Transverse colon (tissue), 4 donors: ENCODE measurements around the gene TMEM190. TPM values are rescaled to one million over a fixed set of nuclear protein-coding genes. Genes with fewer than 3 reads are reported as not detected.

ENCODE experiments used
- DNase-seq: peaks from one replicate; pipeline ENCODE4 v3.0.0-alpha.2; 2019
- H3K27ac ChIP-seq, 4 donors: fragments of 200-600 bp; sonication (generic); 2 replicates each; pipeline ENCODE4 v1.5.1; 2016 to 2018; ENCODE audit warnings: inconsistent platforms in 4 of 4
- H3K27me3 ChIP-seq: fragments of 200-600 bp; sonication (generic); 2 replicates; pipeline ENCODE4 v1.5.1; 2017; ENCODE audit warnings: inconsistent platforms
- H3K36me3 ChIP-seq, 4 donors: fragments of 200-600 bp; sonication (generic); 2 replicates each; pipeline ENCODE4 v1.5.1; 2017 to 2019; ENCODE audit warnings: inconsistent platforms in 4 of 4
- H3K4me1 ChIP-seq, 4 donors: fragments of 200-600 bp; sonication (generic); 2 replicates each; pipeline ENCODE4 v1.5.1; 2017 to 2020; ENCODE audit warnings: inconsistent platforms in 4 of 4
- H3K4me3 ChIP-seq, 4 donors: fragments of 200-600 bp; sonication (generic); 1 replicate in 1 of 4; 2 replicates in 3 of 4; pipeline versions ENCODE4 v1.5.1 to v1.6.1; 2017 to 2019; ENCODE audit warnings: inconsistent platforms in 4 of 4
- H3K9me3 ChIP-seq, 2 donors: fragments of 200-600 bp; sonication (generic); 2 replicates each; pipeline ENCODE4 v1.5.1; 2017 to 2019; ENCODE audit warnings: inconsistent platforms in 2 of 2
- EP300 ChIP-seq: sonication (generic); formaldehyde crosslinking; IDR thresholded peaks from one replicate; pipeline ENCODE4 v1.6.1; 2017; ENCODE audit warnings: antibody characterized with exemption, low read depth
- POLR2A ChIP-seq: fragments of 450-650 bp; IDR thresholded peaks from one replicate; pipeline ENCODE4 v1.6.1; 2016; ENCODE audit warnings: antibody characterized with exemption, mild to moderate bottlenecking, moderate library complexity
- POLR2AphosphoS5 ChIP-seq, 3 donors: sonication (generic); formaldehyde crosslinking; IDR thresholded peaks; one replicate each; pipeline ENCODE4 v1.6.1; 2016; ENCODE audit warnings: antibody characterized with exemption in 3 of 3
- WGBS, 2 donors: methylation state at CpG; one replicate each; pipeline ENCODE4 v1.1.5; 2018; ENCODE audit warnings: low coverage in 1 of 2; 5-methylcytosine and 5-hydroxymethylcytosine counted together
- in situ Hi-C, 4 donors: fragments of 200-750 bp; cut with MboI; loops; one replicate each; pipeline versions ENCODE4 v1.15.0 to v1.15.1; 2017; ENCODE audit warnings: low sequenced_read_pairs in 3 of 4, low pct_ligation_motif_present in 1 of 4, low pct_unique_long_range_greater_than_20kb in 1 of 4
- intact Hi-C: fragments of 100-400 bp; cut with DNase I; formaldehyde crosslinking; loops from one replicate; pipeline ENCODE4 v1.15.1; 2023; ENCODE audit warnings: low total_unique reads
- total RNA-seq, 4 donors: library from RNA; depleted of rRNA; stranded (reverse); fragments of >200 nt; gene quantifications; one replicate each; pipeline ENCODE4 v1.1.0, GENCODE V29; 2016
- TF ChIP-seq, protein P1 (sequence below), 5 experiments: fragments of 200-600 bp in 3 of 5; fragments of 450-650 bp in 2 of 5; sonication (generic) in 3 of 5; IDR thresholded peaks; 1 replicate in 2 of 5; 2 replicates in 3 of 5; pipeline ENCODE4 v1.5.1; 2016 to 2017; ENCODE audit warnings: antibody characterized with exemption in 5 of 5, inconsistent platforms in 3 of 5, mild to moderate bottlenecking in 2 of 5, moderate library complexity in 1 of 5

The TMEM190 gene
- total RNA-seq, 4 donors from 2014 or later, result not detected

- TF ChIP-seq POLR2AphosphoS5 (IDR thresholded peaks at IDR 0.05) (no peak), POLR2A (no peak), EP300 (no peak)
- TF ChIP-seq, protein P1, sequence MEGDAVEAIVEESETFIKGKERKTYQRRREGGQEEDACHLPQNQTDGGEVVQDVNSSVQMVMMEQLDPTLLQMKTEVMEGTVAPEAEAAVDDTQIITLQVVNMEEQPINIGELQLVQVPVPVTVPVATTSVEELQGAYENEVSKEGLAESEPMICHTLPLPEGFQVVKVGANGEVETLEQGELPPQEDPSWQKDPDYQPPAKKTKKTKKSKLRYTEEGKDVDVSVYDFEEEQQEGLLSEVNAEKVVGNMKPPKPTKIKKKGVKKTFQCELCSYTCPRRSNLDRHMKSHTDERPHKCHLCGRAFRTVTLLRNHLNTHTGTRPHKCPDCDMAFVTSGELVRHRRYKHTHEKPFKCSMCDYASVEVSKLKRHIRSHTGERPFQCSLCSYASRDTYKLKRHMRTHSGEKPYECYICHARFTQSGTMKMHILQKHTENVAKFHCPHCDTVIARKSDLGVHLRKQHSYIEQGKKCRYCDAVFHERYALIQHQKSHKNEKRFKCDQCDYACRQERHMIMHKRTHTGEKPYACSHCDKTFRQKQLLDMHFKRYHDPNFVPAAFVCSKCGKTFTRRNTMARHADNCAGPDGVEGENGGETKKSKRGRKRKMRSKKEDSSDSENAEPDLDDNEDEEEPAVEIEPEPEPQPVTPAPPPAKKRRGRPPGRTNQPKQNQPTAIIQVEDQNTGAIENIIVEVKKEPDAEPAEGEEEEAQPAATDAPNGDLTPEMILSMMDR (IDR thresholded peaks at IDR 0.05), result no peak
- in situ Hi-C loops (no loop called here), intact Hi-C loops (loop anchor here (2.0 kb wide), 1 partner anchor 65 kb away; the partner anchor contains the start of gene UBE2S)
- H3K27ac ChIP-seq, result no peak overlapping the region
- no peaks in the 10 kb centered on the region for H3K27me3 ChIP-seq
- H3K4me1 ChIP-seq, result peaks cover 6 to 43% (median 27%) of the 10 kb centered on the region in 4 donors
- 87 to 100% methylated on average over 2 to 50 of the region's 50 CpGs for WGBS, 2 donors
- H3K9me3 ChIP-seq, result no peaks in the 10 kb centered on the region
- H3K4me3 ChIP-seq, result peak overlapping the region in 1 of 4 donors; percentile 96
- no peak for DNase-seq
- no peaks in the 10 kb centered on the region for H3K36me3 ChIP-seq
Observed at GRCh38 chr19:55341595-55342531, 34.8 kb upstream of the TMEM190 start.

- no peak for DNase-seq
- WGBS, 2 donors, result 75% methylated on average over 9 of the region's 9 CpGs; no CpG with 5 or more reads in 1 of the 2 donors
Observed at GRCh38 chr19:55344444-55344843, 32.2 kb upstream of the TMEM190 start.

GRCh38 chr19:55345101-55345817 is 31.4 kb upstream of the TMEM190 start:
- in situ Hi-C loops (no loop called here), intact Hi-C loops (no loop called here)
- H3K4me3 ChIP-seq, result no peak overlapping the region
- DNase-seq, result no peak
- 84 to 86% methylated on average over 7 to 22 of the region's 22 CpGs for WGBS, 2 donors
- peaks cover 0 to 4% (median 0%) of the 10 kb centered on the region in 4 donors for H3K36me3 ChIP-seq
- no peaks in the 10 kb centered on the region for H3K9me3 ChIP-seq
- H3K27ac ChIP-seq, result no peak overlapping the region
- no peak for TF ChIP-seq POLR2A
- TF ChIP-seq, protein P1 (IDR thresholded peaks at IDR 0.05), result no peak
- no peak for TF ChIP-seq EP300
- TF ChIP-seq POLR2AphosphoS5 (IDR thresholded peaks at IDR 0.05), result no peak
- no peaks in the 10 kb centered on the region for H3K27me3 ChIP-seq
- peaks cover 6 to 29% (median 18%) of the 10 kb centered on the region in 4 donors for H3K4me1 ChIP-seq

More at GRCh38 chr19:55344444-55344843, 32.2 kb upstream of the TMEM190 start:
- no peak for TF ChIP-seq EP300
- TF ChIP-seq, protein P1 (IDR thresholded peaks at IDR 0.05), result no peak
- no peak for TF ChIP-seq POLR2AphosphoS5 (IDR thresholded peaks at IDR 0.05)
- no peak for TF ChIP-seq POLR2A
- peaks cover 0 to 4% (median 0%) of the 10 kb centered on the region in 4 donors for H3K36me3 ChIP-seq
- H3K27me3 ChIP-seq, result no peaks in the 10 kb centered on the region
- no peak overlapping the region for H3K27ac ChIP-seq
- intact Hi-C loops, result no loop called here
- peaks cover 6 to 34% (median 20%) of the 10 kb centered on the region in 4 donors for H3K4me1 ChIP-seq
- no peak overlapping the region for H3K4me3 ChIP-seq
- in situ Hi-C loops, result no loop called here
- no peaks in the 10 kb centered on the region for H3K9me3 ChIP-seq
